Chondrocyte (in vitro differentiated cells): ENCODE measurements around the gene UNC119. TPM values are rescaled to one million over a fixed set of nuclear protein-coding genes. Genes with fewer than 3 reads are reported as not detected.

Source experiments
- DNase-seq: peaks from one replicate; pipeline ENCODE4 v3.0.0; 2021; ENCODE audit warnings: mixed read lengths, low spot score
- H3K27ac Mint-ChIP-seq: one replicate; pipeline ENCODE4 v1.8.0; 2021; ENCODE audit warnings: mild to moderate bottlenecking, moderate library complexity, mixed read lengths; ENCODE audit not compliant: unreplicated experiment
- H3K27me3 Mint-ChIP-seq: 2 replicates; pipeline ENCODE4 v1.8.0; 2021; ENCODE audit warnings: low read depth, mixed read lengths
- H3K36me3 Mint-ChIP-seq: 2 replicates; pipeline ENCODE4 v1.8.0; 2021; ENCODE audit warnings: low read depth, mixed read lengths
- H3K4me1 Mint-ChIP-seq: 2 replicates; pipeline ENCODE4 v1.8.0; 2021; ENCODE audit warnings: low read depth, mild to moderate bottlenecking, mixed read lengths
- H3K4me3 Mint-ChIP-seq: one replicate; pipeline ENCODE4 v1.8.0; 2021; ENCODE audit warnings: mild to moderate bottlenecking, moderate library complexity, mixed read lengths; ENCODE audit not compliant: unreplicated experiment
- H3K9me3 Mint-ChIP-seq: 2 replicates; pipeline ENCODE4 v1.8.0; 2021; ENCODE audit warnings: low read depth, mixed read lengths
- total RNA-seq: library from RNA; stranded (reverse); gene quantifications from 3 replicates; pipeline ENCODE4 v1.2.1, GENCODE V29; 2021
- TF ChIP-seq, protein P1 (sequence below): fragments of 200-600 bp; sonication (generic); IDR thresholded peaks from 2 replicates; pipeline ENCODE4 v1.5.0; 2021; ENCODE audit warnings: antibody characterized with exemption, mild to moderate bottlenecking, moderate library complexity

The UNC119 gene
- total RNA-seq, 1 donor from 2014 or later = 24.9 TPM

DNA sequence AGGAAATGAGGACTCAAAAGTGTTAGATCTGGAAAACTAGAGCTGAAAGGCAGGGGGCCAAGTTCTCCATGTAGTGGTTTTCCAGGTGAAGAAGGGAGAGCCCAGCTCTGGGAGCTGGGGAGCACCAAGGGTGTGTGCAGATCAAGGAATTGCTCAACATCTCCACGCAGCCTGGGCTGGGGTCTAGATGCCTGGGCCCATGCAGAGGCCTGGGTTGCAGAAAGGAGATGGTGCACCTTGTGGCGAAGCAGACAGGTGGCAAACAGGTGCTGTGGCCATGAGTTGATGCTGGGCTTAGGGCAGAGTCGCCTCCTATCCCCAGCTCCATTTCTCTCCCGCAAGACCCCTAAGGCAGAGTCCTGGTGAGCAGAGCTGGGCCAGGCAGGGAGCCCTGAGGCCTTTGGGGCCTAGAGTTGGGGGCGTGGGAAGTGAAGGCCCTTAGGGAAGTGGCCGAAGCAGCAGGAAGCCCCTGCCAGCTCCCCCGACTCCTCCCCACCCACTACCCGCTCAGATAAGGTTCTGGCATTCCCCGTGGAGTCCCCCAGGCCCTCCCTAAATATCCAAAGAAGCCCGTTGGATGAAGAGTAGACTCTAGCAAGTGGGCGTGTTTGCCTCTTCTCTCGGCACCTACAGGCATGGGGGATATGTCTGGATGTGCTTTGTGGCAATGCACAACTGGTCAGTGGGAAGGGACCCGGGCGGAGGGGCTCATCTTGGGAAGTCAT, 45.5 kb downstream of the UNC119 start:
- Mint-ChIP-seq H3K27ac (no peak overlapping the region), H3K4me1 (no peaks in the 10 kb centered on the region), H3K4me3 (no peak overlapping the region), H3K27me3 (peaks cover 47% of the 10 kb centered on the region), H3K36me3 (no peaks in the 10 kb centered on the region), H3K9me3 (no peaks in the 10 kb centered on the region)
- DNase-seq = no peak
- TF ChIP-seq, protein P1, sequence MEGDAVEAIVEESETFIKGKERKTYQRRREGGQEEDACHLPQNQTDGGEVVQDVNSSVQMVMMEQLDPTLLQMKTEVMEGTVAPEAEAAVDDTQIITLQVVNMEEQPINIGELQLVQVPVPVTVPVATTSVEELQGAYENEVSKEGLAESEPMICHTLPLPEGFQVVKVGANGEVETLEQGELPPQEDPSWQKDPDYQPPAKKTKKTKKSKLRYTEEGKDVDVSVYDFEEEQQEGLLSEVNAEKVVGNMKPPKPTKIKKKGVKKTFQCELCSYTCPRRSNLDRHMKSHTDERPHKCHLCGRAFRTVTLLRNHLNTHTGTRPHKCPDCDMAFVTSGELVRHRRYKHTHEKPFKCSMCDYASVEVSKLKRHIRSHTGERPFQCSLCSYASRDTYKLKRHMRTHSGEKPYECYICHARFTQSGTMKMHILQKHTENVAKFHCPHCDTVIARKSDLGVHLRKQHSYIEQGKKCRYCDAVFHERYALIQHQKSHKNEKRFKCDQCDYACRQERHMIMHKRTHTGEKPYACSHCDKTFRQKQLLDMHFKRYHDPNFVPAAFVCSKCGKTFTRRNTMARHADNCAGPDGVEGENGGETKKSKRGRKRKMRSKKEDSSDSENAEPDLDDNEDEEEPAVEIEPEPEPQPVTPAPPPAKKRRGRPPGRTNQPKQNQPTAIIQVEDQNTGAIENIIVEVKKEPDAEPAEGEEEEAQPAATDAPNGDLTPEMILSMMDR = no peak

DNA sequence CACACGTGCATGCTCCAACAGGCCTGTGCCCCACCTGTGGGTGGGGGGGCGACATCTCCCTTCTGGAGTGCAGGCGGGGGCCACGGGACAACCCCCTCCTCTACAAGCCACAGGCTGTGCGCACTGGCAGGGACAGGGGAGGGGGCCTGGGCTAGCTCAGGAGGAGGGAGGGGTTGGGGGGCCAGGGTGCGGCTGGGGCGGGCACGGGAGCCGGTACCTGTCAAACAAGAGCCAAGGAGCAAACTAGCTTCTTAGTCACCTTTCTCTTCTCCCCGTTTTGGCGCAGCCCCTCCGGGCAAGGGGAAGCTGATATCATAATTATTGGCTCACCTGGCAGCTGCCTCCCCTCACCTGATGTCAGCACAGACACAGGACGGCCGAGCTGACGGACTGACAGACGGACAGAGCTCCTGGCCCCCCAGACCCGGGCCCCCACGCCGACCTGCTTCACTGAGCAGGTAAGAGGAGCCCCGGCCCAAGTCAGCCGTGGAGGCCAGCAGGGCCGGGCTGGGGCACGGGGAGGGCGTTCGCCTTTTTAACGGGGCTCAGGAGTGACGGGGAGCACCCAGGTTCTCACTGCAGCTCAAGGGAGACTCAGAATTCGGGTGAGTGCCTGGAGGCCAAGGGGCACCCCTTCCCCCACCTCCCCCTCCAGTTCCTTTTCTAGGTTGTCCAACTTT, 46.3 kb downstream of the UNC119 start, which contains the start of gene FOXN1:
Gene FOXN1 (plus strand): TSS at position 363 of the 680 bp plus-strand sequence. CDS start 17,622 bp downstream, outside the sequence.
- H3K27ac Mint-ChIP-seq = no peak within 1 kb of the TSS
- no peak within 1 kb of the TSS for H3K4me3 Mint-ChIP-seq
- TF ChIP-seq, protein P1 = no peak
- DNase-seq = no peak
- H3K4me1 Mint-ChIP-seq = no peaks in the 10 kb centered on the region
- H3K27me3 Mint-ChIP-seq = peaks cover 45% of the 10 kb centered on the region
- H3K36me3 Mint-ChIP-seq = no peaks in the 10 kb centered on the region
- no peaks in the 10 kb centered on the region for H3K9me3 Mint-ChIP-seq

DNA sequence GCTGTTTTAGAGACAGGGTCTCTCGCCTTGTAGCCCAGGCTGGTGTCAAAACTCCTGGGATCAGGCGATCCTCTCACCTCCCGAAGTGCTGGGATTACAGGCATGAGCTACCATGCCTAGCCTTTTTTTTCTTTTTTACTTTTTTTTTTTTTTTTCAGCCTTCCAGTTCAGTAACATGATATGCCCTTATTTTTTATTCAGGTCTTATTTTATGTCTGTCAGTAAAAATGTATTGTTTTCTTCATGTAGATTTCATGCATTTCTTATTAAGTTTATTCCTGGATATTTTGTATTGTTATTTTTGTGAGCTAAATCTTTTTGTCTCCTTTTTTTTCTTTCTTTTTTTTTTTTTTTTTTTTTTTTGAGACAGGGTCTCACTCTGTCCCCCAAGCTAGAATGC, 49.0 kb downstream of the UNC119 start:
- H3K4me3 Mint-ChIP-seq = no peak overlapping the region
- H3K27ac Mint-ChIP-seq = no peak overlapping the region
- H3K27me3 Mint-ChIP-seq = peaks cover 28% of the 10 kb centered on the region
- TF ChIP-seq, protein P1 = no peak
- no peaks in the 10 kb centered on the region for H3K9me3 Mint-ChIP-seq
- H3K36me3 Mint-ChIP-seq = no peaks in the 10 kb centered on the region
- DNase-seq = no peak
- H3K4me1 Mint-ChIP-seq = no peaks in the 10 kb centered on the region

DNA sequence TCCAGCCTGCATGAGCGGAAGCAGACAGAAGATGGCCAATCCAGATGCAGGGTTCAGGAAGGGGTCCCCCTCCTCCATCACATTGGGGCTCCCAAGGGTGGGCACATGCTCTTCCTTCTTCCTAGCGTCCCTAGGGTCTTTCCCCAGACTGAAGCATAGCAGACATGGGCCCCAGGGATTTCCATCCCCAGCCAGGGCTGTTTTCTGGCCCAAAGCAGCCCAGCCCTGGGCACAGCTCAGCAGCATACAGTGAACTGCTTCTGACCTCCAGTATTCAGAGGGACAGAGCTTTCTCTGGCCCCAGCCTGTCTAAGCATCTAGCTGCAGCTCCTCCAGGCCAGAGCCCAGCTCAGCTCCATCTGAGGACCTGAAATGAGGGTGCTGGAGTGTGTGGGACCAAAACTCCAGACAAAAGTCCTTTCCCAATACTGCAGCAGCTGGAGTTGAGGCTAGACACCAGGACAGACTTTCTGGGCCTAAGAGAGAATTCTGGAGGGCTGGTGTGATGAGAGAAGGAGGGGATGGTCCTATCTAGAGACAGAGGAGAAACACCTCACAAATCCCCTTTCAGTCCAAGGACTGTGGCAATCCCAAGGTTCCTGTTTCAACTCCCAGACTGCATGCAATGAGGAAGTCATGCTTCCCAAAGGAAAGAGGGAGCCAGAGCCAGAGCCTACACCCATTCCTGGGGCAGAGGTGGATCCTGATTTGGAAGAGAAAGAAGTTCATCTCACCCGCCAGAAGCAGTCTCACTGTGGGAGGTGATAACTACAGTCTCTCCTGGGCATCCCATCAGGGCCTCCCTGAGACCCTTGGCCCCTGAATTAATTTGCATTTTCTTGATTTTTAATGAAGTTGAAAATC, 50.8 kb downstream of the UNC119 start:
- TF ChIP-seq, protein P1 = no peak
- Mint-ChIP-seq H3K36me3 (no peaks in the 10 kb centered on the region), H3K27ac (no peak overlapping the region), H3K27me3 (peaks cover 22% of the 10 kb centered on the region), H3K9me3 (no peaks in the 10 kb centered on the region), H3K4me1 (no peaks in the 10 kb centered on the region), H3K4me3 (no peak overlapping the region)
- DNase-seq = no peak
